Endometrium (tissue), 2 donors: ENCODE results near the gene TACC3.

ENCODE experiments used
- FAIRE-seq: peaks from 2 replicates; lab custom pipeline; 2012; peaks lifted over from hg19 to GRCh38; lab: Jason Lieb, UNC
- donor health status: control.
- donor health status: control.

Gene TACC3

DNA sequence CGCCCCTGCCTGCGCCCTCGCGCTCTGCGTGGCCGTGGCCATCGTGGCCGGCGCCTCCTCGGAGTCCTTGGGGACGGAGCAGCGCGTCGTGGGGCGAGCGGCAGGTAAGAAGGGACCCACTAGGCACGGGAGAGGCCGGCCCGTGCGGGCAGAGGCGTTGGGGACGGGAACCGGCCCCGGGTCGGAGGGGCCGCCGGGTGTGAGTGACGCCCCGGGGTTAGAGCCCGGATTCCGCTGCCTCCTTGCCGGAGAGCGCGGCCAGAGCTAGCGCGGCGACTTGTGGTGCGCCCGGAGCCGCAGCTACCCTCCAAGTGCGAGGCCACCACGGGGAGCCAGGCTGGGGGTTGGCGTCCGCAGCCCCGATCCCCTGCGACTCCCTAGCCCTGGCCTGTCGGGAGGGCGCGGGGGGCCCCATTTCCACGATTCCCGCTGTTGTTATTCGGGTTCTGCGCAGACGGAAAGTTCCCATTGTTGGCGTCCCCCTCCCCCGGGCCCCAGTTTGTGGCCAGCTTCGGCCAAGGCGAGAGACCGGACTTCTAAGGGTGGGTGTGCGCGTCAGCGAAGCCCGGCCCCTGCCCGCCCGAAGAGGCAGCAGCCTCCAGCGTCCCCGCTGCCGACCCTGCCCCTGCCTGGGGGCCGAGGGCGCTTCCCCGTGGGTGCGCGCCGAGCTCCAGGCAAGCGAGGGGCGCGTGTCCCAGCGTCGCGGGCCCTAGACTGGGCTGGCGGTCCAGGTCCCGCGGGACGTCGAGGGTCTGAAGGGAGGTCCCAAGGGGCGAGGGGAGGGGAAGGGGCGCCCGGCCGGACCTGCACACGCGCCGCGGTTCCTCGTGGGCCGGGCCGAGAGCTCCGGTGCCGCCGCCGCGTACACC, 72.9 kb downstream of the TACC3 start:
- no peak for FAIRE-seq
